ENCODE results near the gene TTI1. TPM values are rescaled to one million over a fixed set of nuclear protein-coding genes. Genes with fewer than 3 reads are reported as not detected.

TTI1 gene
- total RNA-seq, 4 donors from 2014 or later, result 9.8 to 14.8 (median 12.5) TPM

DNA sequence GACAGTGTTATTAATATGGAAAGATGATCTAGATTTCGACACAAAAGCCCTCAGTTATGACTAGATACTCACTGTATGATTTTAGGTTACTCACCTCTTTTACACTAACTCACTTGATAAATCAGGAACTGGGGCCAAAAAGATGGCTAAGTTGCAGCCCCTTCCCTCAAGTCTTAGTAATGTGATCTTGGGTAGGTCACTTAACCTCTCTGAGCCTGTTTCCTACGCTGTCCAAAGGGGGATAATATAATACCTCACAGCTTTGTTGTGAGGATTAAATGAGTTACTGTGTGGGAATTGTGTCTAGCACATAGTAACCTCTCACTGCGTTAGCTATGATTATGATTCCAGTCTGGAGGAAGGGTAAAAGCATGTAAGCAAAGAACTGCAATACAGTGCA, 1.3 kb downstream of the TTI1 start:
- peak overlapping the region in 1 of 2 donors; percentile 95 for H3K4me3 ChIP-seq
- 90 to 100% methylated on average over 2 of the region's 3 CpGs for WGBS, 2 donors (ENCODE audit: low coverage in 1 of 2)
- no peaks in the 10 kb centered on the region for H3K27me3 ChIP-seq
- peaks cover 3 to 49% (median 17%) of the 10 kb centered on the region in 3 donors for H3K4me1 ChIP-seq
- H3K27ac ChIP-seq, result no peak overlapping the region
- H3K36me3 ChIP-seq, result peaks cover 0 to 7% of the 10 kb centered on the region in 2 donors
- H3K9me3 ChIP-seq, result no peaks in the 10 kb centered on the region
- ATAC-seq, result no peak
- TF ChIP-seq POLR2A (IDR thresholded peaks at IDR 0.05) (no peak), POLR2AphosphoS5 (IDR thresholded peaks at IDR 0.05) (no peak), EP300 (IDR thresholded peaks at IDR 0.05) (no peak)
- TF ChIP-seq, protein P1, sequence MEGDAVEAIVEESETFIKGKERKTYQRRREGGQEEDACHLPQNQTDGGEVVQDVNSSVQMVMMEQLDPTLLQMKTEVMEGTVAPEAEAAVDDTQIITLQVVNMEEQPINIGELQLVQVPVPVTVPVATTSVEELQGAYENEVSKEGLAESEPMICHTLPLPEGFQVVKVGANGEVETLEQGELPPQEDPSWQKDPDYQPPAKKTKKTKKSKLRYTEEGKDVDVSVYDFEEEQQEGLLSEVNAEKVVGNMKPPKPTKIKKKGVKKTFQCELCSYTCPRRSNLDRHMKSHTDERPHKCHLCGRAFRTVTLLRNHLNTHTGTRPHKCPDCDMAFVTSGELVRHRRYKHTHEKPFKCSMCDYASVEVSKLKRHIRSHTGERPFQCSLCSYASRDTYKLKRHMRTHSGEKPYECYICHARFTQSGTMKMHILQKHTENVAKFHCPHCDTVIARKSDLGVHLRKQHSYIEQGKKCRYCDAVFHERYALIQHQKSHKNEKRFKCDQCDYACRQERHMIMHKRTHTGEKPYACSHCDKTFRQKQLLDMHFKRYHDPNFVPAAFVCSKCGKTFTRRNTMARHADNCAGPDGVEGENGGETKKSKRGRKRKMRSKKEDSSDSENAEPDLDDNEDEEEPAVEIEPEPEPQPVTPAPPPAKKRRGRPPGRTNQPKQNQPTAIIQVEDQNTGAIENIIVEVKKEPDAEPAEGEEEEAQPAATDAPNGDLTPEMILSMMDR (IDR thresholded peaks at IDR 0.05), result no peak

DNA sequence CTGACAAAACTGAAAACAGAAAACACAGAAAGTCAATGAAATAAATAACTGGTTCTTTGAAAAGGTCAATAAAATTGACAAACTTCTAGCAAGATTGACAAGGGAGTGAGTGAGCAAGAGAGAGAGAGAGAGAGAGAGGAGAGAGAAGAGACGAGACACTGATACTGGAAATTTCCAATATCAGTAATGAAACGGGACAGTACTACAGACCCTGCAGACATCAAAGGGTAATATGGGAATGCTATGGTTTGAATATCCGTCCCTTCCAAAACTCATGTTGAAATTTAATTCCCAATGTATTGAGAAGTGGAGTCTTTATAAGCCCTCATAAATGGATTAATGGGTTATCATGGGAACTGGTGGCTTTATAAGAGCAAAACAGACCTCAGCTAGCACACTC, 3.8 kb downstream of the TTI1 start:
- 94 to 97% methylated on average over 3 of the region's 3 CpGs for WGBS, 2 donors (ENCODE audit: low coverage in 1 of 2)
- Histone ChIP-seq H3K4me1 (peaks cover 3 to 24% (median 4%) of the 10 kb centered on the region in 3 donors), H3K9me3 (no peaks in the 10 kb centered on the region), H3K27me3 (no peaks in the 10 kb centered on the region), H3K27ac (no peak overlapping the region), H3K36me3 (peaks cover 0 to 8% of the 10 kb centered on the region in 2 donors), H3K4me3 (no peak overlapping the region)
- ATAC-seq, result no peak
- TF ChIP-seq POLR2AphosphoS5 (IDR thresholded peaks at IDR 0.05) (no peak), POLR2A (IDR thresholded peaks at IDR 0.05) (no peak), EP300 (IDR thresholded peaks at IDR 0.05) (no peak)
- TF ChIP-seq, protein P1 (IDR thresholded peaks at IDR 0.05), result no peak

DNA sequence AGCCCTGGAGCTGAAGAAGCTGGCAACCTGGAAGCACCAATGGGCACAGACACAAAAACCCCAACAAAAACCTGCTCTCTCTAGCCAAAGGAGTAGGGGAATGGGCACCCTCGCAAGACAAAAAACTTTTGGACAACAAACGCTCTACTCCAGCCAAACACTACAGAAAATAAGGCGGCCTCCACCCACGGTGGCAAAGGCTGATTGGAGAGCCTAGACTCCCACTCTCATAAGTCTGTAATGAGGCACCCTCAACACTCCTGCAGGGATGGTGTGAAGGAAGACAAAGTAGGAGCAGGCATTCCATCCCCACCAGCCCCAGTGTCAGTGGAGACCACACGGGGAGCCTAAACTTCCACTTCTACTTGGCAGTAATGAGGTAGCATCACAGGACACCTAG, 8.8 kb downstream of the TTI1 start:
- TF ChIP-seq, protein P1 (IDR thresholded peaks at IDR 0.05), result no peak
- TF ChIP-seq POLR2A (IDR thresholded peaks at IDR 0.05) (no peak), EP300 (IDR thresholded peaks at IDR 0.05) (no peak), POLR2AphosphoS5 (IDR thresholded peaks at IDR 0.05) (no peak)
- no peak overlapping the region for H3K4me3 ChIP-seq
- H3K27me3 ChIP-seq, result no peaks in the 10 kb centered on the region
- 81% methylated on average over 4 of the region's 5 CpGs; no CpG with 5 or more reads in 1 of the 2 donors for WGBS, 2 donors (ENCODE audit: low coverage in 1 of 2)
- peaks cover 0 to 4% (median 0%) of the 10 kb centered on the region in 3 donors for H3K4me1 ChIP-seq
- ATAC-seq, result no peak
- H3K27ac ChIP-seq, result no peak overlapping the region
- H3K36me3 ChIP-seq, result peaks cover 0 to 8% of the 10 kb centered on the region in 2 donors
- H3K9me3 ChIP-seq, result no peaks in the 10 kb centered on the region

DNA sequence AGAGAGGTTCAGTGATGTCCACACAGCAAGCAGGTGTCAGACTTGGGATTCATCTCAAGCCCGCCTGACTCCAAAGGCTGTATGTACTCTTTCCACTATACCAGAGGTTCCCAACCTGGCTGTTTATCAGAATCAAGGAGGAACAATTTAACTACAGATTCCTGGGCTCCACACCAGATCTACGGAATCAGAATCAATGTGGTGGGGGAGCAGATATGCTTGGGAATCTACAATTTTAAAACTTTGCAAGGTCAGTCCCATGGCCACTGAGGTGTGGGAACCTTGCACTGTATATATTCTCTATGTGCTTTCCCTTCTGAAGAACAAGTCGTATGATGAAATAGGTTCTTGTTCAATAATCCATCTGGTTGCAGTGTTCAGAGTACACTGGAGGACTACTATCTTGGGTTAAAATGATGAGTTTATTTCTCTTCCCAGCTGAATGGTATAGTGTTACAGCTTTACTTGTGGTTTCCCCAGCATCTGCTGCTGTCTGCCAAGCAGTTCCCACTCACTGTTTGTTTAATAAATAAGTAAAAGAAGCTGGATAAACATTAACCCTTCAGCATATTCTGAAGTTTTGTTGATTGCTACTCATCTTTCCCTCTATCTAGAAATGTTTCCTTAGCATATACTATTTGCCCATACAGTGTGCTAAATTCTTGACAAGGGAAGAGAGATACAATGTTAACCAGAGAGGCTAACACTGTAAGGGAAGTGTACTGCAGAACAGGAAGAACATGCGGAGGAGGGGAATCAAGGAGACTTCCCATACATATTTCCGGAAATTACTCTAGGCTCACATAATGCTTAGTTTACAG, 9.9 kb downstream of the TTI1 start:
- H3K36me3 ChIP-seq, result peaks cover 3 to 14% of the 10 kb centered on the region in 2 donors
- 45 to 76% methylated on average over 2 to 4 of the region's 5 CpGs for WGBS, 2 donors (ENCODE audit: low coverage in 1 of 2)
- H3K9me3 ChIP-seq, result peaks cover 0 to 5% (median 0%) of the 10 kb centered on the region in 3 donors
- H3K27me3 ChIP-seq, result no peaks in the 10 kb centered on the region
- no peak overlapping the region for H3K27ac ChIP-seq
- no peak overlapping the region for H3K4me3 ChIP-seq
- no peak for ATAC-seq
- TF ChIP-seq EP300 (IDR thresholded peaks at IDR 0.05) (no peak), POLR2AphosphoS5 (IDR thresholded peaks at IDR 0.05) (no peak), POLR2A (IDR thresholded peaks at IDR 0.05) (no peak)
- TF ChIP-seq, protein P1 (IDR thresholded peaks at IDR 0.05), result no peak
- H3K4me1 ChIP-seq, result peaks cover 0 to 4% (median 0%) of the 10 kb centered on the region in 3 donors

All from gastroesophageal sphincter (tissue), 4 donors.